Sigmoid colon (tissue), 7 donors: ENCODE measurements around the gene TCIRG1. TPM values are rescaled to one million over a fixed set of nuclear protein-coding genes. Genes with fewer than 3 reads are reported as not detected.
A peak's percentile ranks its signal among the peaks of the same experiment; 100 is the strongest.
"Not testable (repeated sequence)": the region's sequence is repeated elsewhere in the genome, so short reads cannot be mapped to it uniquely, and the experiment has no call there.

Experiments
- DNase-seq: peaks from one replicate; pipeline ENCODE4 v3.0.0-alpha.2; 2019
- H3K27ac ChIP-seq, 4 donors: fragments of 200-600 bp; sonication (generic); one replicate each; pipeline ENCODE4 v1.5.1; 2016 to 2019; ENCODE audit warnings: mild to moderate bottlenecking in 1 of 4
- H3K27me3 ChIP-seq, 3 donors: fragments of 200-600 bp; sonication (generic); one replicate each; pipeline ENCODE4 v1.5.1; 2019; ENCODE audit warnings: mild to moderate bottlenecking in 1 of 3
- H3K36me3 ChIP-seq, 4 donors: fragments of 200-600 bp; sonication (generic); one replicate each; pipeline ENCODE4 v1.5.1; 2016 to 2019
- H3K4me1 ChIP-seq, 4 donors: fragments of 200-600 bp; sonication (generic); one replicate each; pipeline ENCODE4 v1.5.1; 2017 to 2019
- H3K4me3 ChIP-seq, 4 donors: fragments of 200-600 bp; sonication (generic); one replicate each; pipeline ENCODE4 v1.5.1; 2017 to 2019; ENCODE audit warnings: mild to moderate bottlenecking in 2 of 4, moderate library complexity in 1 of 4
- H3K9me3 ChIP-seq, 4 donors: fragments of 200-600 bp in 3 of 4; sonication (generic) in 3 of 4; one replicate each; pipeline versions ENCODE4 v1.5.1 to v1.6.1; 2013 to 2019
- EP300 ChIP-seq, 4 donors: sonication (generic); formaldehyde crosslinking; IDR thresholded peaks; one replicate each; pipeline ENCODE4 v1.6.1; 2017; ENCODE audit warnings: antibody characterized with exemption in 4 of 4
- POLR2A ChIP-seq, 2 donors: fragments of 450-650 bp; IDR thresholded peaks; one replicate each; pipeline ENCODE4 v1.6.1; 2016; ENCODE audit warnings: antibody characterized with exemption in 2 of 2, mild to moderate bottlenecking in 2 of 2, moderate library complexity in 2 of 2
- POLR2AphosphoS5 ChIP-seq, 4 donors: sonication (generic); formaldehyde crosslinking; IDR thresholded peaks; one replicate each; pipeline ENCODE4 v1.6.1; 2017; ENCODE audit warnings: antibody characterized with exemption in 4 of 4
- whole genome bisulfite sequencing, 2 donors: extraction: QIAGEN DNeasy Blood & Tissue Kit; methylation state at CpG; one replicate each; pipeline ENCODE4 v1.1.7; 2013; 5-methylcytosine and 5-hydroxymethylcytosine counted together
- intact Hi-C: fragments of 100-400 bp; cut with DNase I; formaldehyde crosslinking; loops from one replicate; pipeline ENCODE4 v1.15.1; 2023
- polyA plus RNA-seq, 3 donors: library from polyadenylated mRNA; stranded (reverse); fragments of 200-250 nt; gene quantifications; one replicate each; pipeline ENCODE4 v1.2.3, GENCODE V29; 2013
- total RNA-seq, 4 donors: library from RNA; depleted of rRNA; stranded (reverse); fragments of >200 nt; gene quantifications; one replicate each; pipeline ENCODE4 v1.1.0, GENCODE V29; 2016
- TF ChIP-seq, protein P1 (sequence below), 4 experiments: fragments of 450-650 bp in 3 of 4; fragments of 200-600 bp in 1 of 4; IDR thresholded peaks; one replicate each; pipeline ENCODE4 v1.5.1; 2016 to 2019; ENCODE audit warnings: antibody characterized with exemption in 4 of 4, mild to moderate bottlenecking in 3 of 4, moderate library complexity in 2 of 4
- donor health status: healthy with polysubstance abuse.
- donor health status: Bipolar disorder and iron deficiency.
- donor health status: healthy.

TCIRG1 gene, protein sequence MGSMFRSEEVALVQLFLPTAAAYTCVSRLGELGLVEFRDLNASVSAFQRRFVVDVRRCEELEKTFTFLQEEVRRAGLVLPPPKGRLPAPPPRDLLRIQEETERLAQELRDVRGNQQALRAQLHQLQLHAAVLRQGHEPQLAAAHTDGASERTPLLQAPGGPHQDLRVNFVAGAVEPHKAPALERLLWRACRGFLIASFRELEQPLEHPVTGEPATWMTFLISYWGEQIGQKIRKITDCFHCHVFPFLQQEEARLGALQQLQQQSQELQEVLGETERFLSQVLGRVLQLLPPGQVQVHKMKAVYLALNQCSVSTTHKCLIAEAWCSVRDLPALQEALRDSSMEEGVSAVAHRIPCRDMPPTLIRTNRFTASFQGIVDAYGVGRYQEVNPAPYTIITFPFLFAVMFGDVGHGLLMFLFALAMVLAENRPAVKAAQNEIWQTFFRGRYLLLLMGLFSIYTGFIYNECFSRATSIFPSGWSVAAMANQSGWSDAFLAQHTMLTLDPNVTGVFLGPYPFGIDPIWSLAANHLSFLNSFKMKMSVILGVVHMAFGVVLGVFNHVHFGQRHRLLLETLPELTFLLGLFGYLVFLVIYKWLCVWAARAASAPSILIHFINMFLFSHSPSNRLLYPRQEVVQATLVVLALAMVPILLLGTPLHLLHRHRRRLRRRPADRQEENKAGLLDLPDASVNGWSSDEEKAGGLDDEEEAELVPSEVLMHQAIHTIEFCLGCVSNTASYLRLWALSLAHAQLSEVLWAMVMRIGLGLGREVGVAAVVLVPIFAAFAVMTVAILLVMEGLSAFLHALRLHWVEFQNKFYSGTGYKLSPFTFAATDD
- total RNA-seq = 100 to 1,000 TPM in 1 of 4 donors, 10 to 100 TPM in 3; 69.9 to 147 (median 81.9) TPM
- polyA plus RNA-seq = 100 to 1,000 TPM in 1 of 3 donors, 10 to 100 TPM in 2; 15.0 to 276 (median 23.6) TPM

GRCh38 chr11:68038718-68039525 is at the start of gene TCIRG1:
Gene TCIRG1, plus strand, starts transcription at chr11:68039025. Its CDS starts 2,247 bp downstream, at chr11:68041272.
- 2 to 5% methylated on average over 51 of the region's 51 CpGs for WGBS, 2 donors
- Histone ChIP-seq H3K4me3 (peak within 1 kb of the TSS; percentile 67 to 84 (median 75)), H3K4me1 (peaks cover 0 to 56% (median 44%) of the 10 kb centered on the region in 4 donors), H3K27me3 (no peaks in the 10 kb centered on the region), H3K9me3 (no peaks in the 10 kb centered on the region), H3K36me3 (peaks cover 0 to 49% (median 21%) of the 10 kb centered on the region in 4 donors), H3K27ac (peak within 1 kb of the TSS; percentile 86 to 91 (median 90))
- TF ChIP-seq POLR2A (IDR thresholded peaks at IDR 0.05) (peak; percentile 95 to 97), POLR2AphosphoS5 (IDR thresholded peaks at IDR 0.05) (peak; percentile 90 to 98 (median 98)), EP300 (IDR thresholded peaks at IDR 0.05) (no peak)
- TF ChIP-seq, protein P1, sequence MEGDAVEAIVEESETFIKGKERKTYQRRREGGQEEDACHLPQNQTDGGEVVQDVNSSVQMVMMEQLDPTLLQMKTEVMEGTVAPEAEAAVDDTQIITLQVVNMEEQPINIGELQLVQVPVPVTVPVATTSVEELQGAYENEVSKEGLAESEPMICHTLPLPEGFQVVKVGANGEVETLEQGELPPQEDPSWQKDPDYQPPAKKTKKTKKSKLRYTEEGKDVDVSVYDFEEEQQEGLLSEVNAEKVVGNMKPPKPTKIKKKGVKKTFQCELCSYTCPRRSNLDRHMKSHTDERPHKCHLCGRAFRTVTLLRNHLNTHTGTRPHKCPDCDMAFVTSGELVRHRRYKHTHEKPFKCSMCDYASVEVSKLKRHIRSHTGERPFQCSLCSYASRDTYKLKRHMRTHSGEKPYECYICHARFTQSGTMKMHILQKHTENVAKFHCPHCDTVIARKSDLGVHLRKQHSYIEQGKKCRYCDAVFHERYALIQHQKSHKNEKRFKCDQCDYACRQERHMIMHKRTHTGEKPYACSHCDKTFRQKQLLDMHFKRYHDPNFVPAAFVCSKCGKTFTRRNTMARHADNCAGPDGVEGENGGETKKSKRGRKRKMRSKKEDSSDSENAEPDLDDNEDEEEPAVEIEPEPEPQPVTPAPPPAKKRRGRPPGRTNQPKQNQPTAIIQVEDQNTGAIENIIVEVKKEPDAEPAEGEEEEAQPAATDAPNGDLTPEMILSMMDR (IDR thresholded peaks at IDR 0.05) = peak in 2 of 4 experiments; percentile 27 to 38
- DNase-seq = peak; percentile 96
- intact Hi-C loops = loop anchor here (2.0 kb wide), 1 partner anchor 28 kb away; the partner anchor contains the start of gene ALDH3B1

- 33 to 48% methylated on average over 50 to 52 of the region's 58 CpGs for WGBS, 2 donors
- H3K27ac ChIP-seq, intact Hi-C loops, H3K36me3 ChIP-seq, H3K9me3 ChIP-seq: not testable (repeated sequence)
- peaks cover 0 to 11% (median 11%) of the 10 kb centered on the region in 4 donors for H3K4me1 ChIP-seq
- H3K27me3 ChIP-seq = peaks cover 0 to 13% (median 12%) of the 10 kb centered on the region in 3 donors
- peak overlapping the region in 2 of 4 donors; percentile 28 to 33 for H3K4me3 ChIP-seq
- peak; percentile 63 for DNase-seq
Observed at GRCh38 chr11:67990546-67991346, 48.1 kb upstream of the TCIRG1 start.

- H3K27ac ChIP-seq, H3K36me3 ChIP-seq, H3K9me3 ChIP-seq, intact Hi-C loops: not testable (repeated sequence)
- DNase-seq = peak; percentile 62
- WGBS, 2 donors = 60 to 73% methylated on average over 70 of the region's 70 CpGs
- Histone ChIP-seq H3K4me1 (peaks cover 0 to 11% (median 11%) of the 10 kb centered on the region in 4 donors), H3K4me3 (peak overlapping the region in 2 of 4 donors; percentile 28 to 33), H3K27me3 (peaks cover 0 to 13% (median 12%) of the 10 kb centered on the region in 3 donors)
Observed at GRCh38 chr11:67991347-67992121, 47.3 kb upstream of the TCIRG1 start.

GRCh38 chr11:67993821-67994220 is 45.0 kb upstream of the TCIRG1 start:
- 10 to 23% methylated on average over 12 of the region's 12 CpGs for WGBS, 2 donors
- H3K4me3 ChIP-seq, H3K36me3 ChIP-seq, H3K27ac ChIP-seq, intact Hi-C loops, H3K9me3 ChIP-seq: not testable (repeated sequence)
- H3K4me1 ChIP-seq = peaks cover 0 to 21% (median 11%) of the 10 kb centered on the region in 4 donors
- peaks cover 0 to 13% (median 12%) of the 10 kb centered on the region in 3 donors for H3K27me3 ChIP-seq
- peak; percentile 58 for DNase-seq
- TF ChIP-seq, protein P1 (IDR thresholded peaks at IDR 0.05) = peak in 3 of 4 experiments; percentile 36 to 57 (median 38)

- not testable (repeated sequence) for H3K9me3 ChIP-seq
- DNase-seq = peak; percentile 38
Observed at GRCh38 chr11:67994387-67994786, 44.4 kb upstream of the TCIRG1 start.

DNA sequence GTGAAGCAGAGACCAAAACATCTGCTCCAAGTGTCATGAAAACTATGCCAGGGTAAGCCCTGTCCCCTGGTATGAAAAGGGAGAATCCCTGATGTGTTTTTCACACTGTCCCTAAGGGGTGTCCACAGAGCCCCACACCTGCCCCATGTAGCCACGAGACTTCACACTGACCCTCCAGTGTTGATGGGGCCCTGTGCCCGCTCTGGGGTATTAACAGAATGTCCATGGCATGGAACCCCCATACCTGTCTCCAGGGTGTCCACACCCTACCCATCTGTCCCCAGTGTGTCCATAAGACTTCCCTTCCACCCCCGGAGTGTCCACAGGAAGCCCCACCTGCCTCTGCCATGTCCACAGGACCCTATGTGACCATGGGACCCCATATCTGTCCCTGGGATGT is 43.7 kb upstream of the TCIRG1 start:
- Histone ChIP-seq H3K4me1 (peaks cover 0 to 21% (median 11%) of the 10 kb centered on the region in 4 donors), H3K27me3 (peaks cover 0 to 13% (median 12%) of the 10 kb centered on the region in 3 donors)
- intact Hi-C loops, H3K4me3 ChIP-seq, H3K27ac ChIP-seq, H3K9me3 ChIP-seq, H3K36me3 ChIP-seq: not testable (repeated sequence)
- peak; percentile 40 for DNase-seq
- 97 to 99% methylated on average over 3 of the region's 3 CpGs for WGBS, 2 donors

More at GRCh38 chr11:67994387-67994786, 44.4 kb upstream of the TCIRG1 start:
- Histone ChIP-seq H3K4me1 (peaks cover 0 to 21% (median 11%) of the 10 kb centered on the region in 4 donors), H3K27me3 (peaks cover 0 to 13% (median 12%) of the 10 kb centered on the region in 3 donors)
- H3K4me3 ChIP-seq, H3K27ac ChIP-seq, intact Hi-C loops, H3K36me3 ChIP-seq: not testable (repeated sequence)
- 91 to 95% methylated on average over 5 of the region's 5 CpGs for WGBS, 2 donors

- peak; percentile 11 for DNase-seq
- H3K4me3 ChIP-seq, H3K9me3 ChIP-seq, H3K36me3 ChIP-seq, H3K27ac ChIP-seq, intact Hi-C loops: not testable (repeated sequence)
- H3K27me3 ChIP-seq = peaks cover 0 to 13% (median 11%) of the 10 kb centered on the region in 3 donors
- peaks cover 0 to 21% (median 11%) of the 10 kb centered on the region in 4 donors for H3K4me1 ChIP-seq
- WGBS, 2 donors = 65 to 79% methylated on average over 14 of the region's 14 CpGs
Observed at GRCh38 chr11:67995579-67995978, 43.2 kb upstream of the TCIRG1 start.
